ENCODE data around the gene USF2. TPM values are rescaled to one million over a fixed set of nuclear protein-coding genes. Genes with fewer than 3 reads are reported as not detected.
"Not testable (repeated sequence)": the region's sequence is repeated elsewhere in the genome, so short reads cannot be mapped to it uniquely, and the experiment has no call there.

Gene USF2
- total RNA-seq, 1 donor from 2014 or later: 156 TPM

- H3K4me3 Mint-ChIP-seq: no peak overlapping the region
- intact Hi-C loops (cut with micrococcal nuclease): no loop called here
- peaks cover 45% of the 10 kb centered on the region for H3K36me3 Mint-ChIP-seq (ENCODE audit: low read depth)
- H3K27ac Mint-ChIP-seq: no peak overlapping the region
- H3K27me3 Mint-ChIP-seq (ENCODE audit: insufficient read depth): no peaks in the 10 kb centered on the region
- DNase-seq (ENCODE audit: low spot score): no peak
- no peaks in the 10 kb centered on the region for H3K9me3 Mint-ChIP-seq
- H3K4me1 Mint-ChIP-seq (ENCODE audit: low read depth): peaks cover 6% of the 10 kb centered on the region
Observed at GRCh38 chr19:35273686-35274259, 5.0 kb downstream of the USF2 start.

- Mint-ChIP-seq H3K4me3 (no peak overlapping the region), H3K4me1 (ENCODE audit: low read depth) (peaks cover 6% of the 10 kb centered on the region), H3K27ac (no peak overlapping the region), H3K27me3 (ENCODE audit: insufficient read depth) (no peaks in the 10 kb centered on the region), H3K36me3 (ENCODE audit: low read depth) (peaks cover 45% of the 10 kb centered on the region), H3K9me3 (no peaks in the 10 kb centered on the region)
- DNase-seq (ENCODE audit: low spot score): no peak
- intact Hi-C loops (cut with micrococcal nuclease): no loop called here
Observed at GRCh38 chr19:35274323-35274722, 5.6 kb downstream of the USF2 start.

GRCh38 chr19:35276706-35277281, 8.0 kb downstream of the USF2 start:
- no peak overlapping the region for H3K4me3 Mint-ChIP-seq

GRCh38 chr19:35278578-35279284, 10.0 kb downstream of the USF2 start:
- peaks cover 15% of the 10 kb centered on the region for H3K36me3 Mint-ChIP-seq (ENCODE audit: low read depth)
- no peak for DNase-seq (ENCODE audit: low spot score)
- no peak overlapping the region for H3K27ac Mint-ChIP-seq
- intact Hi-C loops (cut with micrococcal nuclease): no loop called here
- no peak overlapping the region for H3K4me3 Mint-ChIP-seq
- H3K27me3 Mint-ChIP-seq (ENCODE audit: insufficient read depth): peaks cover 13% of the 10 kb centered on the region
- no peaks in the 10 kb centered on the region for H3K4me1 Mint-ChIP-seq (ENCODE audit: low read depth)
- no peaks in the 10 kb centered on the region for H3K9me3 Mint-ChIP-seq

More at GRCh38 chr19:35276706-35277281, 8.0 kb downstream of the USF2 start:
- H3K9me3 Mint-ChIP-seq: no peaks in the 10 kb centered on the region
- DNase-seq (ENCODE audit: low spot score): no peak
- no peak overlapping the region for H3K27ac Mint-ChIP-seq
- H3K4me1 Mint-ChIP-seq (ENCODE audit: low read depth): peaks cover 6% of the 10 kb centered on the region
- H3K27me3 Mint-ChIP-seq (ENCODE audit: insufficient read depth): peaks cover 3% of the 10 kb centered on the region
- intact Hi-C loops (cut with micrococcal nuclease): no loop called here
- peaks cover 30% of the 10 kb centered on the region for H3K36me3 Mint-ChIP-seq (ENCODE audit: low read depth)

- DNase-seq (ENCODE audit: low spot score): no peak
- intact Hi-C loops (cut with micrococcal nuclease): no loop called here
- H3K36me3 Mint-ChIP-seq (ENCODE audit: low read depth): peaks cover 10% of the 10 kb centered on the region
- H3K27ac Mint-ChIP-seq: no peak overlapping the region
- H3K4me1 Mint-ChIP-seq (ENCODE audit: low read depth): no peaks in the 10 kb centered on the region
- no peak overlapping the region for H3K4me3 Mint-ChIP-seq
- H3K9me3 Mint-ChIP-seq: no peaks in the 10 kb centered on the region
- H3K27me3 Mint-ChIP-seq (ENCODE audit: insufficient read depth): peaks cover 13% of the 10 kb centered on the region
Observed at GRCh38 chr19:35279374-35279773, 10.6 kb downstream of the USF2 start.

GRCh38 chr19:35279985-35280821, 11.4 kb downstream of the USF2 start:
- Mint-ChIP-seq H3K27me3 (ENCODE audit: insufficient read depth) (peaks cover 18% of the 10 kb centered on the region), H3K4me3 (no peak overlapping the region), H3K36me3 (ENCODE audit: low read depth) (peaks cover 10% of the 10 kb centered on the region), H3K9me3 (no peaks in the 10 kb centered on the region), H3K4me1 (ENCODE audit: low read depth) (no peaks in the 10 kb centered on the region), H3K27ac (no peak overlapping the region)
- no peak for DNase-seq (ENCODE audit: low spot score)
- intact Hi-C loops (cut with micrococcal nuclease): no loop called here

GRCh38 chr19:35281303-35281702, 12.5 kb downstream of the USF2 start:
- Mint-ChIP-seq H3K27me3 (ENCODE audit: insufficient read depth) (peaks cover 20% of the 10 kb centered on the region), H3K36me3 (ENCODE audit: low read depth) (peaks cover 3% of the 10 kb centered on the region), H3K4me3 (no peak overlapping the region), H3K9me3 (no peaks in the 10 kb centered on the region), H3K27ac (no peak overlapping the region), H3K4me1 (ENCODE audit: low read depth) (no peaks in the 10 kb centered on the region)
- intact Hi-C loops (cut with micrococcal nuclease): no loop called here
- no peak for DNase-seq (ENCODE audit: low spot score)

- Mint-ChIP-seq H3K9me3 (no peaks in the 10 kb centered on the region), H3K4me3 (no peak overlapping the region), H3K27me3 (ENCODE audit: insufficient read depth) (peaks cover 21% of the 10 kb centered on the region), H3K4me1 (ENCODE audit: low read depth) (no peaks in the 10 kb centered on the region), H3K36me3 (ENCODE audit: low read depth) (no peaks in the 10 kb centered on the region), H3K27ac (no peak overlapping the region)
- intact Hi-C loops (cut with micrococcal nuclease): no loop called here
- DNase-seq (ENCODE audit: low spot score): no peak
Observed at GRCh38 chr19:35284153-35285094, 15.7 kb downstream of the USF2 start.

GRCh38 chr19:35285095-35285449, 16.3 kb downstream of the USF2 start:
- Mint-ChIP-seq H3K4me1 (ENCODE audit: low read depth) (no peaks in the 10 kb centered on the region), H3K27ac (no peak overlapping the region), H3K9me3 (no peaks in the 10 kb centered on the region), H3K36me3 (ENCODE audit: low read depth) (no peaks in the 10 kb centered on the region), H3K27me3 (ENCODE audit: insufficient read depth) (peaks cover 21% of the 10 kb centered on the region), H3K4me3 (no peak overlapping the region)
- no peak for DNase-seq (ENCODE audit: low spot score)
- intact Hi-C loops (cut with micrococcal nuclease): no loop called here

- not testable (repeated sequence) for H3K9me3 Mint-ChIP-seq
Observed at GRCh38 chr19:35285465-35285864, 16.7 kb downstream of the USF2 start.

GRCh38 chr19:35286101-35286500, 17.3 kb downstream of the USF2 start:
- H3K27ac Mint-ChIP-seq; H3K4me1 Mint-ChIP-seq (ENCODE audit: low read depth); DNase-seq (ENCODE audit: low spot score); intact Hi-C loops (cut with micrococcal nuclease); H3K36me3 Mint-ChIP-seq (ENCODE audit: low read depth); H3K9me3 Mint-ChIP-seq; H3K4me3 Mint-ChIP-seq: not testable (repeated sequence)
- peaks cover 20% of the 10 kb centered on the region for H3K27me3 Mint-ChIP-seq (ENCODE audit: insufficient read depth)

More at GRCh38 chr19:35285465-35285864, 16.7 kb downstream of the USF2 start:
- intact Hi-C loops (cut with micrococcal nuclease); H3K4me1 Mint-ChIP-seq (ENCODE audit: low read depth); H3K4me3 Mint-ChIP-seq; H3K36me3 Mint-ChIP-seq (ENCODE audit: low read depth); H3K27ac Mint-ChIP-seq; DNase-seq (ENCODE audit: low spot score): not testable (repeated sequence)
- peaks cover 21% of the 10 kb centered on the region for H3K27me3 Mint-ChIP-seq (ENCODE audit: insufficient read depth)

- intact Hi-C loops (cut with micrococcal nuclease): no loop called here
- no peak for DNase-seq (ENCODE audit: low spot score)
- Mint-ChIP-seq H3K4me3 (no peak overlapping the region), H3K9me3 (no peaks in the 10 kb centered on the region), H3K4me1 (ENCODE audit: low read depth) (no peaks in the 10 kb centered on the region), H3K27ac (no peak overlapping the region), H3K36me3 (ENCODE audit: low read depth) (no peaks in the 10 kb centered on the region), H3K27me3 (ENCODE audit: insufficient read depth) (peaks cover 20% of the 10 kb centered on the region)
Observed at GRCh38 chr19:35287713-35288112, 19.0 kb downstream of the USF2 start.
